ENCODE results near the gene MTR. TPM values are rescaled to one million over a fixed set of nuclear protein-coding genes. Genes with fewer than 3 reads are reported as not detected.

The MTR gene
- total RNA-seq, 1 experiment from 2014 or later: 27.5 TPM

- ChIA-PET CTCF (interaction anchor here (0.6 to 2.3 kb wide), 5 partner anchors 8 to 802 kb away, joined by 3 to 22 read pairs (median 9); partner anchors contain the start of gene HEATR1), POLR2A (no interaction called here)
- TF ChIP-seq, protein P1, sequence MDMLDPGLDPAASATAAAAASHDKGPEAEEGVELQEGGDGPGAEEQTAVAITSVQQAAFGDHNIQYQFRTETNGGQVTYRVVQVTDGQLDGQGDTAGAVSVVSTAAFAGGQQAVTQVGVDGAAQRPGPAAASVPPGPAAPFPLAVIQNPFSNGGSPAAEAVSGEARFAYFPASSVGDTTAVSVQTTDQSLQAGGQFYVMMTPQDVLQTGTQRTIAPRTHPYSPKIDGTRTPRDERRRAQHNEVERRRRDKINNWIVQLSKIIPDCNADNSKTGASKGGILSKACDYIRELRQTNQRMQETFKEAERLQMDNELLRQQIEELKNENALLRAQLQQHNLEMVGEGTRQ (CRISPR knock-in tag; IDR thresholded peaks at IDR 0.05): 0 out of 2 replicates have a peak, but pooled peaks have one; percentile 14
- TF ChIP-seq ZNF317 (CRISPR knock-in tag; IDR thresholded peaks at IDR 0.05; ENCODE audit: borderline replicate concordance, low read depth): no peak
- ATAC-seq: no peak
- no peak overlapping the region for H3K27ac Mint-ChIP-seq
- H3K4me3 Mint-ChIP-seq: no peak overlapping the region
- no peaks in the 10 kb centered on the region for H3K27me3 Mint-ChIP-seq (ENCODE audit: low read depth)
- H3K4me1 Mint-ChIP-seq: no peaks in the 10 kb centered on the region
- no peaks in the 10 kb centered on the region for H3K9me3 Mint-ChIP-seq
- H3K36me3 Mint-ChIP-seq: peaks cover 7% of the 10 kb centered on the region; the same call in 1 of the 2 replicates
- DNase-seq (ENCODE audit: low spot score): no peak
Measured at GRCh38 chr1:236760480-236760879, 34.6 kb upstream of the MTR start.

- no peaks in the 10 kb centered on the region for H3K27me3 Mint-ChIP-seq (ENCODE audit: low read depth)
- POLR2A ChIA-PET: no interaction called here
- H3K36me3 Mint-ChIP-seq: peaks cover 7% of the 10 kb centered on the region; the same call in 1 of the 2 replicates
- no peak for ATAC-seq
- no peaks in the 10 kb centered on the region for H3K9me3 Mint-ChIP-seq
- no peak for TF ChIP-seq ZNF219 (CRISPR knock-in tag; IDR thresholded peaks at IDR 0.05; ENCODE audit: borderline replicate concordance)
- TF ChIP-seq, protein P1 (CRISPR knock-in tag; IDR thresholded peaks at IDR 0.05): no peak
- TF ChIP-seq, protein P2, sequence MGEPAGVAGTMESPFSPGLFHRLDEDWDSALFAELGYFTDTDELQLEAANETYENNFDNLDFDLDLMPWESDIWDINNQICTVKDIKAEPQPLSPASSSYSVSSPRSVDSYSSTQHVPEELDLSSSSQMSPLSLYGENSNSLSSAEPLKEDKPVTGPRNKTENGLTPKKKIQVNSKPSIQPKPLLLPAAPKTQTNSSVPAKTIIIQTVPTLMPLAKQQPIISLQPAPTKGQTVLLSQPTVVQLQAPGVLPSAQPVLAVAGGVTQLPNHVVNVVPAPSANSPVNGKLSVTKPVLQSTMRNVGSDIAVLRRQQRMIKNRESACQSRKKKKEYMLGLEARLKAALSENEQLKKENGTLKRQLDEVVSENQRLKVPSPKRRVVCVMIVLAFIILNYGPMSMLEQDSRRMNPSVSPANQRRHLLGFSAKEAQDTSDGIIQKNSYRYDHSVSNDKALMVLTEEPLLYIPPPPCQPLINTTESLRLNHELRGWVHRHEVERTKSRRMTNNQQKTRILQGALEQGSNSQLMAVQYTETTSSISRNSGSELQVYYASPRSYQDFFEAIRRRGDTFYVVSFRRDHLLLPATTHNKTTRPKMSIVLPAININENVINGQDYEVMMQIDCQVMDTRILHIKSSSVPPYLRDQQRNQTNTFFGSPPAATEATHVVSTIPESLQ (CRISPR knock-in tag; IDR thresholded peaks at IDR 0.05): no peak
- TF ChIP-seq IRF2 (CRISPR knock-in tag; IDR thresholded peaks at IDR 0.05; ENCODE audit: borderline replicate concordance, low read depth): no peak
- TF ChIP-seq, protein P3, sequence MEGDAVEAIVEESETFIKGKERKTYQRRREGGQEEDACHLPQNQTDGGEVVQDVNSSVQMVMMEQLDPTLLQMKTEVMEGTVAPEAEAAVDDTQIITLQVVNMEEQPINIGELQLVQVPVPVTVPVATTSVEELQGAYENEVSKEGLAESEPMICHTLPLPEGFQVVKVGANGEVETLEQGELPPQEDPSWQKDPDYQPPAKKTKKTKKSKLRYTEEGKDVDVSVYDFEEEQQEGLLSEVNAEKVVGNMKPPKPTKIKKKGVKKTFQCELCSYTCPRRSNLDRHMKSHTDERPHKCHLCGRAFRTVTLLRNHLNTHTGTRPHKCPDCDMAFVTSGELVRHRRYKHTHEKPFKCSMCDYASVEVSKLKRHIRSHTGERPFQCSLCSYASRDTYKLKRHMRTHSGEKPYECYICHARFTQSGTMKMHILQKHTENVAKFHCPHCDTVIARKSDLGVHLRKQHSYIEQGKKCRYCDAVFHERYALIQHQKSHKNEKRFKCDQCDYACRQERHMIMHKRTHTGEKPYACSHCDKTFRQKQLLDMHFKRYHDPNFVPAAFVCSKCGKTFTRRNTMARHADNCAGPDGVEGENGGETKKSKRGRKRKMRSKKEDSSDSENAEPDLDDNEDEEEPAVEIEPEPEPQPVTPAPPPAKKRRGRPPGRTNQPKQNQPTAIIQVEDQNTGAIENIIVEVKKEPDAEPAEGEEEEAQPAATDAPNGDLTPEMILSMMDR (IDR thresholded peaks at IDR 0.05): no peak
- no peak for TF ChIP-seq HMGA2 (CRISPR knock-in tag; IDR thresholded peaks at IDR 0.05)
- TF ChIP-seq MXD4 (CRISPR knock-in tag; IDR thresholded peaks at IDR 0.05; ENCODE audit: borderline replicate concordance): no peak
- no peak for TF ChIP-seq TEAD4 (CRISPR knock-in tag; IDR thresholded peaks at IDR 0.05)
- TF ChIP-seq RORB (CRISPR knock-in tag; IDR thresholded peaks at IDR 0.05): no peak
- TF ChIP-seq JAZF1 (CRISPR knock-in tag; IDR thresholded peaks at IDR 0.05): no peak
- no peak for TF ChIP-seq SMAD4 (CRISPR knock-in tag; IDR thresholded peaks at IDR 0.05)
- no peak for TF ChIP-seq E2F5 (CRISPR knock-in tag; IDR thresholded peaks at IDR 0.05)
- TF ChIP-seq ZNF263 (CRISPR knock-in tag; IDR thresholded peaks at IDR 0.05; ENCODE audit: low read depth): no peak
- no peak for TF ChIP-seq SMAD3 (CRISPR knock-in tag; IDR thresholded peaks at IDR 0.05; ENCODE audit: borderline replicate concordance)
- TF ChIP-seq CDX4 (CRISPR knock-in tag; IDR thresholded peaks at IDR 0.05; ENCODE audit: borderline replicate concordance): no peak
- CTCF ChIA-PET: interaction anchor here (1.5 kb wide), 1 partner anchor 10 kb away, joined by 3 read pairs; no protein-coding TSS in a partner anchor
- no peak for DNase-seq (ENCODE audit: low spot score)
- no peak overlapping the region for H3K27ac Mint-ChIP-seq
- no peaks in the 10 kb centered on the region for H3K4me1 Mint-ChIP-seq
- no peak overlapping the region for H3K4me3 Mint-ChIP-seq
Measured at GRCh38 chr1:236760986-236761385, 34.1 kb upstream of the MTR start.

Measured in WTC11 (cell line).